Transverse colon (tissue), 4 donors: ENCODE measurements around the gene PLAGL2. TPM values are rescaled to one million over a fixed set of nuclear protein-coding genes. Genes with fewer than 3 reads are reported as not detected.

ENCODE experiments used
- DNase-seq: peaks from one replicate; pipeline ENCODE4 v3.0.0-alpha.2; 2019
- H3K27ac ChIP-seq, 4 donors: fragments of 200-600 bp; sonication (generic); 2 replicates each; pipeline ENCODE4 v1.5.1; 2016 to 2018; ENCODE audit warnings: inconsistent platforms in 4 of 4
- H3K27me3 ChIP-seq: fragments of 200-600 bp; sonication (generic); 2 replicates; pipeline ENCODE4 v1.5.1; 2017; ENCODE audit warnings: inconsistent platforms
- H3K36me3 ChIP-seq, 4 donors: fragments of 200-600 bp; sonication (generic); 2 replicates each; pipeline ENCODE4 v1.5.1; 2017 to 2019; ENCODE audit warnings: inconsistent platforms in 4 of 4
- H3K4me1 ChIP-seq, 4 donors: fragments of 200-600 bp; sonication (generic); 2 replicates each; pipeline ENCODE4 v1.5.1; 2017 to 2020; ENCODE audit warnings: inconsistent platforms in 4 of 4
- H3K4me3 ChIP-seq, 4 donors: fragments of 200-600 bp; sonication (generic); 1 replicate in 1 of 4; 2 replicates in 3 of 4; pipeline versions ENCODE4 v1.5.1 to v1.6.1; 2017 to 2019; ENCODE audit warnings: inconsistent platforms in 4 of 4
- H3K9me3 ChIP-seq, 2 donors: fragments of 200-600 bp; sonication (generic); 2 replicates each; pipeline ENCODE4 v1.5.1; 2017 to 2019; ENCODE audit warnings: inconsistent platforms in 2 of 2
- EP300 ChIP-seq: sonication (generic); formaldehyde crosslinking; IDR thresholded peaks from one replicate; pipeline ENCODE4 v1.6.1; 2017; ENCODE audit warnings: antibody characterized with exemption, low read depth
- POLR2A ChIP-seq: fragments of 450-650 bp; IDR thresholded peaks from one replicate; pipeline ENCODE4 v1.6.1; 2016; ENCODE audit warnings: antibody characterized with exemption, mild to moderate bottlenecking, moderate library complexity
- POLR2AphosphoS5 ChIP-seq, 3 donors: sonication (generic); formaldehyde crosslinking; IDR thresholded peaks; one replicate each; pipeline ENCODE4 v1.6.1; 2016; ENCODE audit warnings: antibody characterized with exemption in 3 of 3
- WGBS, 2 donors: methylation state at CpG; one replicate each; pipeline ENCODE4 v1.1.5; 2018; ENCODE audit warnings: low coverage in 1 of 2; 5-methylcytosine and 5-hydroxymethylcytosine counted together
- in situ Hi-C, 4 donors: fragments of 200-750 bp; cut with MboI; loops; one replicate each; pipeline versions ENCODE4 v1.15.0 to v1.15.1; 2017; ENCODE audit warnings: low sequenced_read_pairs in 3 of 4, low pct_ligation_motif_present in 1 of 4, low pct_unique_long_range_greater_than_20kb in 1 of 4
- intact Hi-C: fragments of 100-400 bp; cut with DNase I; formaldehyde crosslinking; loops from one replicate; pipeline ENCODE4 v1.15.1; 2023; ENCODE audit warnings: low total_unique reads
- total RNA-seq, 4 donors: library from RNA; depleted of rRNA; stranded (reverse); fragments of >200 nt; gene quantifications; one replicate each; pipeline ENCODE4 v1.1.0, GENCODE V29; 2016
- TF ChIP-seq, protein P1 (sequence below), 5 experiments: fragments of 200-600 bp in 3 of 5; fragments of 450-650 bp in 2 of 5; sonication (generic) in 3 of 5; IDR thresholded peaks; 1 replicate in 2 of 5; 2 replicates in 3 of 5; pipeline ENCODE4 v1.5.1; 2016 to 2017; ENCODE audit warnings: antibody characterized with exemption in 5 of 5, inconsistent platforms in 3 of 5, mild to moderate bottlenecking in 2 of 5, moderate library complexity in 1 of 5

Gene PLAGL2
- total RNA-seq, 4 donors from 2014 or later: 6.6 to 24.9 (median 11.8) TPM

DNA sequence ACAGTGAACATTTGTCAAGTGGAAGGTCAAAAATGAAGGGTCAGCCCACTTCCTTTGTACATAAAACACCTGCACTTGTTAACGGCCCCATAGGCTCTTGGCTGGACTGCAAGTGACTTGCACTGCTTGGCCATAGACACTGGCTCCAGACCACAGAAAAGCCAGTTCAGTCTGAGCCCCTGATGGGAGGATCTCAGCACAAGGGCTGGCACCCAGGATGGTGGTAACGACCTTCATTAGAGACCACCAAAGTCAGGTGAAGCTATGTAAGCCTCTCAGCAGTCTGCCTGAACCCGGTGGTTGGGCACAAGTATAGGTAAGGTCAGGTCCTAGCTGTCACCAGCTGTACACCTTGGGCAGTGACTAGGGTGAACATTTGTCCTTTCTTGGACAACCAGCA is 16.1 kb downstream of the PLAGL2 start:
- in situ Hi-C loops: no loop called here
- WGBS, 2 donors: 69% methylated on average over 3 of the region's 3 CpGs; no CpG with 5 or more reads in 1 of the 2 donors
- peaks cover 10 to 13% (median 12%) of the 10 kb centered on the region in 4 donors for H3K4me1 ChIP-seq

DNA sequence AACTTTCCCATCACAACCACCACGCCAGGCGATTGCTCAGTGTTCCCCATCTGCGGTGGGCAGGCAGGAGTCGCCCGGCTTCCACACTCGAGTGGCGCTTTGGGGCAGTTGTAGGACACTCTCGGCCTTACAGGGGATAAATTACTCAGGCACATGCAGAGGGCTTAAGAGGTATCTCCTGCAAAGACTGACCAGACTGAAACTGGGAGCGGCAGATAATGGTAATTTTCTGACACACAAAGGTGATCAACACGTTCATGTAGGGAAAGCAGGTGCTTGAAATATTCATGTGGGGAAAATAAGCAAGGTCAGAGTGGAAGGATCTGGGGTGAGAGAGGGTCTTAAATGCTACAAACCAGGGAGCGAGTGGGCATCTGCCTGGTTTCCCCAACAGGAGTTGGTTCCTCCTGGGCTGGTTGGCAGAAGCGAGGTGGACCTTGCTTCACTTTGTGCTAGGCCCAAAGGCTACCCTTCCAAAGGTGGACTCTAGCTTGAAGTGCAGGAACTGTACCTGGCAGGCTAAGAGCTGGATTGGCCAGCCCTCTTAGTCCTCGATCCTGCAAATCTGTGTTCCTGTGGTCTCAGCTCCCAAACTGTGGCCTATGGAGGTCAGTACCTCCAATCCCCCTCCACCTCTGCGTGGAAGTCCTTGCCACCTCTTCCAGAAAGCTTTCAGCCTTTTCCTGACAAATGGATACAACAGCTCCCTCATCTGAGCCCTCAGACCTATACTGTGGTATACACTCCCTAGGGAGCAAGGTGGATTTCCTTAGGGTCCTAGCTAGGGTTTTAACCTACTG is 16.7 kb downstream of the PLAGL2 start:
- peaks cover 10 to 13% (median 12%) of the 10 kb centered on the region in 4 donors for H3K4me1 ChIP-seq

More for the DNA sequence above, 16.1 kb downstream of the PLAGL2 start:
- no peaks in the 10 kb centered on the region for H3K9me3 ChIP-seq
- peaks cover 0 to 7% (median 2%) of the 10 kb centered on the region in 4 donors for H3K36me3 ChIP-seq
- H3K27ac ChIP-seq: peak overlapping the region in 1 of 4 donors; percentile 80
- no peak for DNase-seq
- no peak for TF ChIP-seq POLR2AphosphoS5 (IDR thresholded peaks at IDR 0.05)
- no peak for TF ChIP-seq POLR2A
- TF ChIP-seq, protein P1, sequence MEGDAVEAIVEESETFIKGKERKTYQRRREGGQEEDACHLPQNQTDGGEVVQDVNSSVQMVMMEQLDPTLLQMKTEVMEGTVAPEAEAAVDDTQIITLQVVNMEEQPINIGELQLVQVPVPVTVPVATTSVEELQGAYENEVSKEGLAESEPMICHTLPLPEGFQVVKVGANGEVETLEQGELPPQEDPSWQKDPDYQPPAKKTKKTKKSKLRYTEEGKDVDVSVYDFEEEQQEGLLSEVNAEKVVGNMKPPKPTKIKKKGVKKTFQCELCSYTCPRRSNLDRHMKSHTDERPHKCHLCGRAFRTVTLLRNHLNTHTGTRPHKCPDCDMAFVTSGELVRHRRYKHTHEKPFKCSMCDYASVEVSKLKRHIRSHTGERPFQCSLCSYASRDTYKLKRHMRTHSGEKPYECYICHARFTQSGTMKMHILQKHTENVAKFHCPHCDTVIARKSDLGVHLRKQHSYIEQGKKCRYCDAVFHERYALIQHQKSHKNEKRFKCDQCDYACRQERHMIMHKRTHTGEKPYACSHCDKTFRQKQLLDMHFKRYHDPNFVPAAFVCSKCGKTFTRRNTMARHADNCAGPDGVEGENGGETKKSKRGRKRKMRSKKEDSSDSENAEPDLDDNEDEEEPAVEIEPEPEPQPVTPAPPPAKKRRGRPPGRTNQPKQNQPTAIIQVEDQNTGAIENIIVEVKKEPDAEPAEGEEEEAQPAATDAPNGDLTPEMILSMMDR (IDR thresholded peaks at IDR 0.05): no peak
- TF ChIP-seq EP300: no peak
- no peaks in the 10 kb centered on the region for H3K27me3 ChIP-seq
- no peak overlapping the region for H3K4me3 ChIP-seq
- intact Hi-C loops: no loop called here

DNA sequence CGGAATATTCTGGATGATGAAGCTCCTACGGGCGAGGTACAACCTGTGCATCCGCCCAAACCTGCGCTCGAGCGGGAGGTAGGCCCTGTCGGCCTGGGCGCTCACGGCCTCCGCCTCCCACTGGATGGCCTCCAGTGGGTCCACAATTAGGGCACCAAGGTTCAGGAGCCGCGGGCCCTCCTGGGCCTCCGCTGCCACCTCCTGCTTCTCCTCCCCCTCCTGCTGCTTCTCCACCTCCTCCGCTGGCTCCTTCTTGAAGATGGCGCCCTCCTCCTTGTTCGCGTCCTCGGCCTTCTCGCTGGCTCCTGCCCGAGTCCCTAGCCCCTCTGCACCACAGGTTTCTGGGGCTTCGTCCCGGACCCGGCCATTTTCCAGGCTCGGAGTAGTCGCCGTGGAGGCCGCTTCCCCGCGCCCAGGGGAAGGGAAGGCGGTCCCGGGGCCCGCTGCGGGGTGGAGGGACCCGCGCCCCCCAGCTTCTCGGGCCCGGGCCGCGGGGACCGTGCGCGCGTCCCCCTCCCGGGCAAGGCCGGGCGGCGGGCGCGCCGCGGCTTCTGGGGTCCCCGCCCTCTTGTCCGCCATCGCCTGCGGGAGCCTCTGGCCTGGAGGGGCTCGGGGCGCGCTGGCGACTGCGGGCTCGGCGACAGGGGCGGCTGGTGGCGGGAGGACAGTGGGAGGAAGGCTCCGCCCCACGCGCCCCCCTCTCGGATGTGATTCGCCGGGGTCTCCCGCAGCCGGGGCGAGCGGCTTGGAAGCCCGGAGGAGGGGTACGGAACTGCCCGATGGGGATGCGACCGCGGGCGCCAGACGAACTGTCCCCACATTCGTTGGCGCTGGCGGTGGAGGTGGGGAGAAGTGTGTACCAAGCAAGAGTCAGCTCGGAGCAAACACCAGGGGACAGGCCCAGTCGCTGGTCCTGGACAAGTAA is 17.6 kb downstream of the PLAGL2 start:
- peak; percentile 37 for DNase-seq
- Histone ChIP-seq H3K27ac (peak overlapping the region; percentile 74 to 82 (median 78)), H3K9me3 (no peaks in the 10 kb centered on the region), H3K4me3 (peak overlapping the region; percentile 42 to 78 (median 61)), H3K27me3 (no peaks in the 10 kb centered on the region), H3K36me3 (no peaks in the 10 kb centered on the region), H3K4me1 (peaks cover 10 to 13% (median 12%) of the 10 kb centered on the region in 4 donors)
- TF ChIP-seq POLR2A (no peak), POLR2AphosphoS5 (IDR thresholded peaks at IDR 0.05) (peak in 1 of 3 donors; percentile 18)
- intact Hi-C loops: loop anchor here (10.0 kb wide), 1 partner anchor 295 kb away; no protein-coding TSS in a partner anchor
- in situ Hi-C loops: no loop called here
- 8% methylated on average over 57 of the region's 88 CpGs; no CpG with 5 or more reads in 1 of the 2 donors for WGBS, 2 donors

More for the DNA sequence above, 16.7 kb downstream of the PLAGL2 start:
- Histone ChIP-seq H3K27me3 (no peaks in the 10 kb centered on the region), H3K27ac (peak overlapping the region; percentile 74 to 82 (median 78)), H3K4me3 (peak overlapping the region in 2 of 4 donors; percentile 60 to 78), H3K36me3 (peaks cover 0 to 1% (median 0%) of the 10 kb centered on the region in 4 donors), H3K9me3 (no peaks in the 10 kb centered on the region)
- no peak for DNase-seq
- WGBS, 2 donors: 59 to 80% methylated on average over 1 to 14 of the region's 14 CpGs
- in situ Hi-C loops (no loop called here), intact Hi-C loops (no loop called here)
- TF ChIP-seq, protein P1 (IDR thresholded peaks at IDR 0.05): peak in 1 of 5 experiments; percentile 8
- TF ChIP-seq EP300: no peak

DNA sequence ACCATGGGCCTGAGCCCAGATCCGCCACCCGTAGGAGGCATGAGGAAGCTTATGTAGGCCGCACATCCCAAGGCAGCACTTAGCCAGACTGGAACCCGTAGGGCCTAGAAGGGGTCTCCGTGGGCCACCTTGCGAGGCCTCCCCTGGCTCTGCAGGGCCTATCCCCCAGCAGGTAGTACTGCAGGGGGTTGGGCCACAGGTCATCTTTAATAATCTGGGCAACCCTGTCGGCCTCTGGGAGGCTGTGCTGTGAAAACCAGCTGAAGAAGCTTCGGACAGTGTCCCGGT is 18.5 kb downstream of the PLAGL2 start:
- Histone ChIP-seq H3K4me3 (peak overlapping the region in 2 of 4 donors; percentile 60 to 78), H3K9me3 (no peaks in the 10 kb centered on the region), H3K27ac (peak overlapping the region in 1 of 4 donors; percentile 80), H3K36me3 (no peaks in the 10 kb centered on the region), H3K27me3 (no peaks in the 10 kb centered on the region), H3K4me1 (peaks cover 10 to 13% (median 12%) of the 10 kb centered on the region in 4 donors)
- in situ Hi-C loops (no loop called here), intact Hi-C loops (loop anchor here (10.0 kb wide), 1 partner anchor 296 kb away; no protein-coding TSS in a partner anchor)
- WGBS, 2 donors: 91% methylated on average over 9 of the region's 9 CpGs; no CpG with 5 or more reads in 1 of the 2 donors
- no peak for TF ChIP-seq POLR2A
- TF ChIP-seq EP300: no peak
- TF ChIP-seq POLR2AphosphoS5 (IDR thresholded peaks at IDR 0.05): no peak
- DNase-seq: no peak
